Activated T-cell treated with anti-CD3 and anti-CD28 coated beads, Interleukin-2, amount 50 U/mL, for 1 hour (primary cell): ENCODE measurements around the gene DNAJC9.

Experiments used
- DNase-seq: peaks from one replicate; pipeline ENCODE4 v3.0.0-alpha.2; 2020

DNAJC9 gene

DNA sequence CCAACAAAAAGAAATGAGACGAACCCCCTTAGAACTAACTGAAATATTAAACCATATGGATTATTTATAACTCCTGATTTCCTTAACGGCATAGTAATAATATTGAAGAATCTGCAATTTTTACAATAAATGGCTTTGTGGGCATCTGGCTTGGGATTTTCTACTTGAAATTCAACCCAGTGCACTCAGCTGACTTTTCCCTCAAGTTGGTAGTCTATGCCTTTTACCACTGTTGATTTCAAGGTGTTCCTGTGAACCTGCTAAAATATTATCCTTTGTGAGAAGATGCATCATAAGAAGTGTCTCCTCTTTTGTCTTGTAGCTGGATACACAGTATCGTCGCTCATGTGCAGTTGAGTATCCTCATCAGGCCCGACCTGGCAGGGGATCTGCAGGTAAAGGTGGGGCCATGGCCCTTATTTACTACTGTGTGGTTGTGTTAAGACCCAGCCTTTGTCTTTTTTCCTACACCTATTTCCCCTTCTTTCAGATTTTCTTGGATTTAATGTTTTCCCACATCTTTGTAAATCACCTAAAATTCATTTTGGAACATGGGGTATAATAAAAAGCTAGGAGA is 8.0 kb downstream of the DNAJC9 start:
- no peak for DNase-seq

DNA sequence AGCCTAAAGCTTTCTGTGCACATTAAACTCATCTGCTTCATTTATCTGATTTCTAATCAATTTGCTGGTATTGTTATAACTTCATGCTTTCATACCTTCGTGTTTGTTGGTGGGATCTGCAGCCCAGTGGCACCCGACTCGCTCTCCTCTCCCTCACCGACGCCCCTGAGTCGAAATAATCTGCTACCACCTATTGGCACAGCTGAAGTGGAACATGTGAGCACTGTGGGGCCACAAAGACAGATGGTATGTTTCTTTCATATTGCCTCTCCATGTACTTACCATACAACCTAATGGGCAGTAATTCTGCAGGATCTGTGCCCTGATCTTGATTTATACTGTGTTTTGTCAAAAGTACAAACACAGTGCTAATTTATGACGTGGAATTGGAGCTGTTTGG is 12.4 kb downstream of the DNAJC9 start:
- DNase-seq: no peak

DNA sequence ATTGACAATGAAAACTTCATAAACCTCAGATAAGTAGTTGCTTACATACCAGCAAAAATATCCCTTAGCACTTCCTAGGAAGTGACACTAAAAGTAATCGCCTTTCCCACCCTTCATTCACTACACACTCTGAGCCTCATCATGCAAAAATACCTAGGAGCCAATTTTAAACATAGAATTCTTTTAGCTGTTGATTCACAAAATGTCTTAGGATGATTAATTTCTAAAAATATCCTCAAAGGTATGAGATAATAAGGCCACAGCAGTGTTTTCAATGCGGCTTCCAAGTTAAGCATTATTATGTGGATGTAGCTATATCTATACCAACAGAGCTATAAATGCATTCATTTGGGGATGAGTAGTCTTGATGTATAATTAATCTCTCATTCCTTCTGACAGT is 13.2 kb downstream of the DNAJC9 start:
- no peak for DNase-seq

DNA sequence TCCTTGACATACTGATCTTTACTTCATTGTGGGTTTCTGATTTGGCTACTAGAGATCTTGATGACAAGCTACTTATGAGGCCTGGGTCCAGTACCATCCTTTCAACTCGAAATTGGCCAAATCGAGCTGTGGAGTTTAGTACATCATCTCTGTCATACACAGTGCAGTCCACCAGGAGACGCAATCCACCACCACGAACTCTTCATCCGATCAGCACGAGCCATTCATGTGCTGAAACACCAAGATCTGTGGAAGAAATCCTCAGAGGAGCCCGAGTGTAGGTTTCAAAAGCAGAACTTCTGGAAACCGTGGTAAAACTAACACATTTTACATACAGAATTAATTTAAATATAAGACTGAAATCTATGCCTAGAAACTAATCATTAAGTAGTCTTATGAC is 14.2 kb downstream of the DNAJC9 start:
- no peak for DNase-seq

DNA sequence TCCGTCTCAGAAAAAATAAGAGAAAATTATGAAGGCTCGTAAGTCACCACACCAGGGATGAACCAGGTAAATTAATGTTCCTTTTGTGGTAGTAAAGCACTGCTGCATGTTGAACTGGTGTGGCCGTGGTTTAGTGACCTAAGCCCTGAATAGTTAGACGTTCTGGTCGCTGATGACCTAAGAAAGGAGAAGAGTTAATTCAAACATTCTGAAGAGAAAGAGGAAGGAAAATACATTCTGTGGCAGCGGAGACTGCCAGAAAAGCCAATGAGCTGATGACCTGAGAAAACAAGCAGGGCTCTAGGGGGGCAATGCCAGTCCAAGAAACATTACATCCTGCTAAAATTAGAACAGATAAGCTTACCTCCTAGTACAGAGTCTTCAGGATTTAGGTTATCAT is 17.5 kb downstream of the DNAJC9 start:
- DNase-seq: no peak

DNA sequence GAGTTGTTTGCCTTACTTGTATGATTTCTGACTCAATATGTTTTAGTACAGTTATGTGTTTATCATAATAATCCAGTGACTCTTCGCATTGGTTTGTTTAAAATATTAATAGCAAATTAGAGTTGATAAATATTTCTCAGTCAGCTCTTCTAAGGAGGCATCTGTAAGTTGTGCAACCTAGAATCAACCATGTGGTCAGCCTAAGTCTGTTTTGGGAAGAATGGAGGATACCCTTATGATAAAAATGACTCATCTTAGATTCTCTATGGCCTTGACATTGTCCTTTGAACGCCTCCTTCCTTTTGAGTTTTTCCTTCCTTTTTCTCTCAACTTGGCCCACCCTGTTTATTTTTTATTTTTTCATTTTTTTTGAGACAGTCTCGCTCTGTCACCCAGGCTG is 18.8 kb downstream of the DNAJC9 start:
- DNase-seq: no peak

DNA sequence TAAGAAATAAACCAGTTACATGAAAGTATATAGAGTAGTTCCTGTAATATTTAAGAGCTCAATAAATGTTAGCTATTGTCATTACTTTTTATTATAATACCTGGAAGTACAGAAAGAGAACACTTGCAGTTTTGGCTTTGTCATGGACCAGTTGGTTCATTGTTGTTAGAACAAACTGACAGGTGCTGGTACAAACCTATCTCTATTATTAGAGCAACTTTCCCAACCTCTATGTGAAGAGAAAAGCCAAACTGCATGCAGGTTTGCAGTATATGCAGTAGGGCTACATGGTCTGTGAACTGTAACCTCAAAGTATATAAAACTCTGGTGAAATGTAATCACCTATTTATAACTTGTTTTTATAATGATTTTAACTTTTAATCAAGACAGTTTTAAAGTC is 20.4 kb downstream of the DNAJC9 start:
- no peak for DNase-seq

DNA sequence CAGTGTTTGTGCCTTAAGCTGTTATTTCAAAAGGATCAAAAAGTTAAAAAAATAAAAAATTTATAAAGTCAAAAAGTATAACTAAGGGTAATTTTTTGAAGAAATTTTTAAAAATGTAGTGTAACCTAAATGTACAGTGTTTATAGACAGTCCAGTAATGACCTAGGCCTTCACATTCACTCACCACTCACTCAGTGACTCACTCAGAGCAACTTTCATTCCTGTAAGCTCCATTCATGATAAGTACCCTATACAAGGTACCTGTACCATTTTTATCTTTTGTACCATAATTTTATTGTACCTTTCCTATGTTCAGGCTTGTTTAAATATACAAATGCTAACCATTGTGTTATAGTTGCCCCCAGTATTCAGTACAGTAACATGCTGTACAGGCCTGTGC is 21.5 kb downstream of the DNAJC9 start:
- no peak for DNase-seq

DNA sequence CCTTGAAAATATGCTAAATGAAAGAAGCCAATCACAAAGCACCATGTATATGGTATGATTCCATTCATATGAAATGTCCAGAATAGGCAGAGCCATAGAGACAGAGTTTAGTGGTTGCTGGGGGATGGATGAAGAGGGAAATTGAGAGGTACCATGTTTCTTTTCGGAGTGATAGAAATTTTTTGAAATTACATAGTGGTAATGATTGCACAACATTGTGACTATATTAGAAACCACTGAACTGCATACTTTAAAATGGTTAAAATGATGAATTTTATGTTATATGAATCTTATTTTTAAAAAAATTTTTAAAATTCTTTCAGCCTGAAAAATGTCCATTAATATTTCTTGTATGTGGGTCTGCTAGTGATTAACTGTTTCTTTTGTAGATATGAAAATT is 26.1 kb downstream of the DNAJC9 start:
- no peak for DNase-seq

DNA sequence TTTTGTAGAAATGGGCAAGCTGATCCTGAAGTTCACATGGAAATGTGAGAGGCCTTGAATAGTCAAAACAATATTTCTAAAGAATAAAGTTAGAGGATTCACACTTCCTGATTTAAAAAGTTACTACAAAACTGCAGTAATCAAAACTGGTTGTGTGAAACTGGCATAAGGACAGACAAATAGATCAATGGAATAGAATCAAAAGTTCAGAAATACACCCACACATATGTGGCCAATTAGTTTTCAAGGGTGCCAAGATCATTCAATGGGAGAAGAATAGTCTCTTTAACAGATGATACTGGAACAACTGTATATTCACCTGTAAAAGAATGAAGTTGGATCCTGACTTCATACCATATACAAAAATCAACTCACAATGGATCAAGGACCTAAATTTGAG is 27.7 kb downstream of the DNAJC9 start:
- DNase-seq: no peak

DNA sequence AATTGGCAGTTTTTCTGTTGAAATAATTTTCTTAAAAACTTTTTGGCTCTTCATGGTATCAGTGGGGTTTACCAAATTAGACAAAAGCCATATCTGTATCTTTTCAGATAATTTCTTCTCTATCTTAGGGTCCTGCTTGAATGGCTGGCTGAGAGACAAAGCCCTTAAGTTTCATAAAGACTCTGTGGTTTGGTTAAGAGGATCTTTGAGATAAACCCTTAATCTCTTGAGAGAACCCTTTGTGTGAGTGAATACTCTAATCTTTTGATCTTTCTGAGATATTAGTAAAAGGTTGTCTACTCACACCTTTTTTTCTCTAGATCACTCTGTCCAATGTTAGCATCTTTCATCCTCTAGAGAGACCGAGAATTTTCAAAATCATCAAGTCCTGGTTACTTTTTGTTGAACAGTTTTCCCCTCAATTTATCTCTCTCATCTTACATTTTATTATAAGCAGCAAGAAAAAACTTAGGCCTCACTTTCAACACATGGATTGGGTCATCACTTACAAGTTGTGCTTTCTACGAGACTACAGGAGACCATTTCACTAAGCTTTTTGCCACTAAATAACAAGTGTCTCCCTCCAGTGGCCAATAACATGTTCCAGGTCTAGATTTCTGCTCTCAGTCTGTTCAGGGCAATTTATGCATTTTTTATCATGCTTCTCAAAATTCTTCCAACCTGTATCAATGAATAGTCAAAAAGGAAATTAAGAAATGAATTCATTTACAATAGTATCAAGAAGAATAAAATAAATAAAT is 28.4 kb downstream of the DNAJC9 start:
- no peak for DNase-seq

DNA sequence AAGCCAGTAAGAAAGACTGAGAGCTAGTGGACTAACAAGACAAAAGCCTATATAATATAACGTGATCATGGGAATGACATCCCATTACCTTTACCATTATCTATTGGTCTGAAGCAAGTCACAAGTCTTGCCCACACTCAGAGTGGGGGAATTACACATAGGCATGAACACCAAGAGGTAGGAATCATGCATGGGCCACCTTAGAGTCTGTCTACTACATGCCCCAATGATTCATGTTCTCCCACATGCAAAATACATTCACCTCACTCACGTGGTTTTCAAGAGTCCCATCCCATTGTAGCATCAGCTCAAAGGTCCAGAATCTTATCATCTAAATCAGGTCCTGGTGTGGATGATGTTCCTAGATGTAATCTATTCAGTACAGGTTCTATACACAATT is 29.4 kb downstream of the DNAJC9 start:
- DNase-seq: no peak

DNA sequence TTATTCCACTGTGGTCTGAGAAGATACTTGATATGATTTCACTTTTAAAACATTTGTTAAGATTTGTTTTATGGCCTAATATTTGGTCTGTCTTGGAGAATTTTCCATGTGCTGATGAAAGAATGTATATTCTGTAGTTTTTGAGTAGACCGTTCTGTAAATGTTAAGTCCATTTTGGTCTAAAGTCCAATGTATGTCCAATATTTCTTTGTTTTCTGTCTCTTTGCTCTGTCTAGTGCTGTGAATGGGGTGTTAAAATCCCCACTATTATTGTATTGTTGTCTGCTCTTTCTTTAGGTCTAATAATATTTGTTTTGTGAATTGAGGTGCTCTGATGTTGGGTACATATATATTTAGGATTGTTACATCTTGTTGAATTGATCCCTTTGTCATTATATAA is 31.3 kb downstream of the DNAJC9 start:
- DNase-seq: no peak

DNA sequence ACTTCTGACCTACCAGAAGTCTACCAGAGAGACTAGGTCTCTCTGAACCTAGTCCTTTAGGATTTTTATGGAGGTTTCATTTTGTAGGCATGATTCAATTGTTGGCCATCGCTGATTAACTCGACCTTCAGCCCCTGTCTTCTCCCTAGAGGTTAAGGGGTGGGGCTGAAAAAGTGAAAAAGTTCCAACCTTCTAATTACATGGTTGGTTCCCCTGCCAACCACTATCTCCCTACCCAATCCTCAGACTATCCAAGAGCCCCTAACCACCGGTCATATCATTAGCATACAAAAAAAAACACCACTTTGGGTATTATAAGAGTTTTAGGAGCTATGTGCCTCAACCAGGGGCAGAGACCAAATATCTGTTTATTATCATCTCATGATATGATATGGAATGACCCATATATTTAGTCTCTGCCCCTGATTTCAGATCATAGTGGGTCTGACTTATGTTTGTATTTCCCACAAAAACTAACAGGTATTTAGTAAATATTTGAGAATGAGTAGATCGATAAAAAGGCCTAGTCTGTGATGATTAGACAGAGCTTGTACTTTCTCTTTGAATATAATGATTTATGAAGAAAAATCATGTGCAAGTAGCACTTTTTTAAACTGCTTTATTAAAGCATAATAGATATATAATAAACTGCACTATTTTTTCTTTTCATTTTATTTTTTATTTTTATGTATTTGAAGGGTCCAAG is 35.8 kb downstream of the DNAJC9 start:
- no peak for DNase-seq

DNA sequence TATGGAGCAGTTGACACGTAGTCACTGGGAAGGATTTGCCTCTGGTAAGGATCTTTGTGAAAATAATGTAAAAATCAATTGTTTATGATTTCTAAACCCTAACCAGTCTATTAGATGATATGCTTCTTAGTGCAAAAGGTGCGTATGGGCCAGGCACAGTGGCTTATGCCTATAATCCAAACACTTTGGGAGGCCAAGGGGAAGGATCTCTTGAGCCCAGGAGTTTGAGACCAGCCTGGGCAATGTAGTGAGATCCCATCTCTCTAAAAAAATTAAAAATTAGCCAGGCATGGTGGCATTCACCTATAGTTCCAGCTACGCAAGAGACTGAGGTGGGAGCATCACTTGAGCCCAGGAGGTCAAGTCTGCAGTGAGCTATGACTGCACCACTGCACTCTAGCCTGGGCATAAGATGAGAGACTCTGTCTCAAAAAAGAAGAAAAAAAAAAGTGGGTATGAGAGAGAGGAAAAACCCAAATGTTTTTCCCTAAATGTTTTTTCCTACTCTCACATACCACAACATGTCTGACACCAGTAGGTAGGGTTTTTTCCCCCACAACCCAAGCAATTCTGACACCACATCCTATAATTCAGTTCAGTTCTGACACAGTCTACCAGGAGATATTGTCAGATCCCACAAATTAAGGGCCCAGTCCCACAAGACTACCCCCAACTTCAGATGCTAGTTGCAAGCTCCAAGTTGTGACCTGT is 36.5 kb downstream of the DNAJC9 start:
- DNase-seq: no peak

DNA sequence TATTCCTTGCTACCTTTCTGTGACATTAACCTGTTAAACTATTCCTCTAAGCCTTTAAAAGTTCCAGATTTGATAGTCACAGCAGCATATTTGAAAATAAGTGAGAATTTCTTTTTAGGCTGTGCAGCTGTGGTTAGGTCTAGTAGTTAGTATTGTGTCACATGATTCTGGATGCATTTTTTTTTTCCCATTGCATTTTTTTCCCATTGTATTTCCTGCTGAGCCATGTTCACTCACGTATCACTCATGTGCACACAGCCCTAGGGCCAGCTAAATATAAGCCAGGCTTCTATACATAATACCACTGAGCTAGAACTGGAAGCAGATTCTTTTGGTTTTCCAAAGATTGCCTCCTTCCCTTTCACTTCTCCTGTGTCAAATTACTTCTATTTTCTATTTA is 37.4 kb downstream of the DNAJC9 start:
- no peak for DNase-seq

DNA sequence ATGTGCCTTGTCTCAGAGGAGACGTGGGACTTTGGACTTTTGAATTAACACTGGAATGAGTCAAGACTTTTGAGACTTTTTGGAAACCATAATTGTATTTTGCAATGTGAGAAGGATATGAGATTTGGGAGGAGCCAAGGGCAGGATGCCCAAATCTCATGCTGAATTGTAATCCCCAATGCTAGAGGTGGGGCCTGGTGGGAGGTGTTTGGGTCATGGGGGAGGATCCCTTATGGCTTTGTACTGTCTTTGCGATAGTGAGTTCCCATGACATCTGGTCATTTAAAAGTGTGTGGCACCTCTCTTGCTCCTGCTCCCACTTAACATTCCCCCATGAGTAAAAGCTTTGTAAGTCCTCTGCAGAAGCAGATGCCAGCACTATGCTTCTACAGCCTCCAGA is 39.2 kb downstream of the DNAJC9 start:
- DNase-seq: no peak

DNA sequence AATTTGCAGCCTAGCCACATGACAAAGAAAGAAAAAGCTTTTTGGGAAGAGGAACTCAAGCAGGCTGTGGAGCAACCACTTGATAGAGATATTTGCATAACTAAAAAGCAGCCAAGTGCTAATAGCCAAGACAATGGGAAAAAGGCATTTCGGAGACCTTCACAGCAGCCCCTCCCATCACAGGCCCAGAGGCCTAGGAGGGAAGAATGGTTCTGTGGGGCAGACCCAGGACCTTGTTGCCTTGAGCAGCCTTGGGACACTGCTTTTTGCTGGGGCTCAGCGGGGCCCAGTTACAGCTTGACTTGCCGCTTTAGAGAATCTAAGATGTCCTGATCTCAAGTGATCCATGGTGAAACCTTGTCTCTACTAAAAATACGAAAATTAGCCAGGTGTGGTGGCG is 40.7 kb downstream of the DNAJC9 start:
- no peak for DNase-seq

DNA sequence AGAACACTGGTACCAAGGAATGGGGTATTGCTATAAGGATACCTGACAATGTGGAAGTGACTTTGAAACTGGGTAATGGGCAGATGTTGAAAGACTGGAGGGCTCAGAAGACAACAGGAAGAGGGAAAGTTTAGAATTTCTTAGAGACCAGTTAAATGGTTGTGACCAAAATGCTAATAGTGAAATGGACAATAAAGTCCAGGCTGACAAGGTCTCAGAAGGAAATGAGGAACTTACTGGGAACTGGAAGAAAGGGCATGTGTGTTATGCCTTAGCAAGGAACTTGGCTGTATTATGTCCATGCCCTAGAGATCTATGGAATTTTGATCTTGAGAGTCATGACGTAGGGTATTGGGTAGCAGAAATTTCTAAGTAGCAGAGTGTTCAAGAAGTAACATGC is 41.2 kb downstream of the DNAJC9 start:
- DNase-seq: no peak

DNA sequence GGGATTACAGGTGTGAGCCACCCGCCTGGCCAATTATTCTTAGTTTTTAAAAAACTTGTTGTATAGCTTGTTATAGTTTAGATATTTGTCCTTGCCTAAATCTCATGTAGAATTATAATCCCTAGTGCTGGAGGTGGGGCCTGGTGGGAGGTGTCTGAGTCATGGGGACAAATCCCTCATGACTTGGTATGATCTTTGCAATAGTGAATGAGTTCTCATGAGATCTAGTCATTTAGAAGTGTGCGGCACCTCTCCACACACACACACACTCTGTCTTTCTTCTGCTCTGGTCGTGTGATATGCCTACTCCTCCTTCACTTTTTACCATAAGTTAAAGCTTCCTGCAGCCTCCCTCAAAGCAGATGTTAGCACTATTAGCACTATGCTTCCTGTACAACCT is 42.0 kb downstream of the DNAJC9 start:
- DNase-seq: no peak
